Heart left ventricle (tissue), 16 donors: ENCODE measurements around the gene DCP2. TPM values are rescaled to one million over a fixed set of nuclear protein-coding genes. Genes with fewer than 3 reads are reported as not detected.

Source experiments
- ATAC-seq, 4 donors: fragments of 200-7000 bp; cut with Tn5 transposase; one replicate each; pipeline ENCODE4 v1.9.1; 2020 to 2022; ENCODE audit warnings: moderate library complexity in 4 of 4, mild to moderate bottlenecking in 3 of 4, moderate number of reproducible peaks in 1 of 4
- DNase-seq, 5 donors: peaks; one replicate each; pipeline ENCODE4 v3.0.0-alpha.2; 2020
- H3K27ac ChIP-seq, 12 donors: fragments of 200-600 bp; sonication (generic) in 4 of 12; one replicate each; pipeline versions ENCODE4 v1.5.0 to v1.8.0; 2016 to 2022; ENCODE audit warnings: mild to moderate bottlenecking in 2 of 12
- H3K27me3 ChIP-seq, 9 donors: fragments of 200-600 bp; sonication (generic) in 2 of 9; one replicate each; pipeline versions ENCODE4 v1.5.1 to v1.8.0; 2016 to 2022; ENCODE audit warnings: mild to moderate bottlenecking in 3 of 9
- H3K36me3 ChIP-seq, 9 donors: fragments of 200-600 bp; sonication (generic) in 2 of 9; one replicate each; pipeline versions ENCODE4 v1.5.0 to v1.8.0; 2018 to 2022; ENCODE audit warnings: mild to moderate bottlenecking in 2 of 9
- H3K4me1 ChIP-seq, 12 donors: fragments of 200-600 bp; sonication (generic) in 4 of 12; one replicate each; pipeline versions ENCODE4 v1.5.0 to v1.8.0; 2016 to 2022; ENCODE audit warnings: mild to moderate bottlenecking in 3 of 12
- H3K4me3 ChIP-seq, 12 donors: fragments of 200-600 bp; sonication (generic) in 4 of 12; one replicate each; pipeline versions ENCODE4 v1.5.0 to v1.8.0; 2017 to 2022; ENCODE audit warnings: mild to moderate bottlenecking in 9 of 12, moderate library complexity in 4 of 12
- H3K9me3 ChIP-seq, 12 donors: fragments of 200-600 bp; sonication (generic) in 4 of 12; one replicate each; pipeline versions ENCODE4 v1.5.0 to v1.8.0; 2016 to 2022; ENCODE audit warnings: mild to moderate bottlenecking in 1 of 12
- CTCF ChIP-seq, 12 donors: fragments of 200-600 bp; sonication (generic) in 4 of 12; IDR thresholded peaks; one replicate each; pipeline versions ENCODE4 v1.5.0 to v1.8.0; 2018 to 2022; ENCODE audit warnings: antibody characterized with exemption in 12 of 12, mild to moderate bottlenecking in 5 of 12
- POLR2A ChIP-seq, 2 donors: fragments of 450-650 bp; IDR thresholded peaks; one replicate each; pipeline ENCODE4 v1.6.1; 2017; ENCODE audit warnings: antibody characterized with exemption in 2 of 2, mild to moderate bottlenecking in 2 of 2, moderate library complexity in 2 of 2
- WGBS, 4 donors: extraction: QIAGEN DNeasy Blood & Tissue Kit in 2 of 4; methylation state at CpG; one replicate each; pipeline versions ENCODE4 v1.1.5 to v1.1.7; 2013 to 2018; 5-methylcytosine and 5-hydroxymethylcytosine counted together
- intact Hi-C, 10 donors: fragments of 100-400 bp; cut with DNase I; formaldehyde crosslinking; loops; one replicate each; pipeline versions ENCODE4 v1.11.1 to v1.14.2; 2022
- polyA plus RNA-seq, 2 donors: library from polyadenylated mRNA; stranded (reverse); fragments of 200-250 nt; gene quantifications; one replicate each; pipeline ENCODE4 v1.2.3, GENCODE V29; 2013
- total RNA-seq, 9 donors: library from RNA; depleted of rRNA in 2 of 9; stranded (reverse); fragments of >200 nt in 2 of 9; fragmentation: NEBNext Ultra II Directional in 3 of 9; extraction: Animal tissue kit (Norgen Biotek cat#: 25700) in 3 of 9; gene quantifications; one replicate each; pipeline versions ENCODE4 v1.1.0 to v1.2.4, GENCODE V29; 2016 to 2023
- donor health status: ischemic (EF 13 %, LVEDD 7.1; RV severe dilation, severe dysfunction).
- donor health status: healthy with polysubstance abuse.
- donor health status: DM: no; HTN: yes; CAD: no.
- donor health status: DM: no; HTN: no; CAD: no.
- donor health status: ischemic (EF 25% LVEDD 6.9; RV normal size, moderate dysfunction).
- donor health status: ischemic (EF 25% LVEDD 5.7; RV mildly dilated, moderate dysfunction).
- donor health status: healthy.
- donor health status: DM: yes; HTN: yes; CAD: no.
- donor health status: ischemic (EF 35%, LVEDD 5.7; RV mildly dilated, moderate dysfunction).
- donor health status: nonischemic (EF 11% LVEDD 7.7; RV severe dilation, severe dysfunction).
- donor health status: DM: yes; HTN: yes; CAD: no.
- donor health status: PGD.
- donor health status: ischemic (EF 29% LVEDD 5.4; RV normal size, mild dysfunction).
- donor health status: nonischemic (EF 23%, LVEDD 6.1; RV moderate dilation, normal function).

DCP2 gene
- total and polyA plus RNA-seq, 11 donors: 3.4 to 36.0 (median 16.0) TPM

DNA sequence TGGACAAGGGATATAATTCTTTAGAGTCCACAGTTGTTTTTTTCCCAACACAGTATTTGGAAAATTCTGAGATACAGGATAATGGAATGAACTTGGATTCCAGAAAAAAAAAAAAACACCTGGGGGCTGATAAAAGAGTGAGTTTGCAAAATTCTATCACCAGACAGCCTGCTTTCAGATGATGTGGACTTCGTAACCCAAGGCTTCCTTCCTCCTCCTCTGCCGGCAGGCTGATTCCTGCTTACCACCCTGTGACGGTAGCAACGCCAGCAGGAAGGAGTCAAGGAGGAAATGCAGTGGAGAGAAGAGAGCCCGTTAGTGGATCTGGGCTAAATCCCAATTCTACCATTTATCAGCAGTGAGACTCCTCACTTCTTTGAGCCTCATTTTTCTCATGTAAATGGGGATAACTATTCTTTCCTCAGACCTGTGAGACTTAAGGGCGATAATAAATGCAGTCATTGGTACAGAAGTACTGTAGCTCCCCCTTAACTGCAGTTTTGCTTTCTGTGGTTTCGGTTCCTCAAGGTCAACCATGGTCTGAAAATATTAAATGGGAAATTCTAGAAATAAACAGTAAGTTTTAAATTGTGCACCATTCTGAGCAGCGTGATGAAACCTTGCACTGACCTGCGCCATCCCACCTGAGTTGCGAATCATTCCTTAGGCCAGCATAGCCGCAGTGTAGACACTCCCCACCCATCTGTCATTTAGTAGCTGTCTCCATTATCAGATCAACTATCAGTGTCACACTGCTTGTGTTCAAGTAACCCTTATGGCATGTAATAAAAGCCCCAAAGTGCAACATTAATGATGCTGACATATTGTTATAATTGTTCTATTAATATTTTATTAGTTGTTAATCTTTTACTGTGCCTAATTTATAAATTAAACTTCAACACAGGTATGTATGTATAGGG is 71.4 kb downstream of the DCP2 start:
- 72 to 78% (median 75%) methylated on average over 11 of the region's 11 CpGs for WGBS, 4 donors
- Histone ChIP-seq H3K4me3 (peak overlapping the region in 1 of 12 donors; percentile 21), H3K4me1 (peaks cover 0 to 62% (median 23%) of the 10 kb centered on the region in 12 donors), H3K27me3 (no peaks in the 10 kb centered on the region), H3K27ac (peak overlapping the region in 3 of 12 donors; percentile 25 to 83 (median 36)), H3K9me3 (no peaks in the 10 kb centered on the region), H3K36me3 (peaks cover 0 to 62% (median 35%) of the 10 kb centered on the region in 9 donors)
- intact Hi-C loops: loop anchor here in 1 of 10 donors (10.0 kb wide), 1 partner anchor 247 kb away; no protein-coding TSS in a partner anchor
- DNase-seq (peak in 2 of 5 donors; percentile 37 to 49), ATAC-seq (peak in 1 of 4 donors; percentile 34)
- no peak for TF ChIP-seq CTCF (IDR thresholded peaks at IDR 0.05)
- TF ChIP-seq POLR2A (IDR thresholded peaks at IDR 0.05): no peak

GRCh38 chr5:113048931-113049330 is 72.3 kb downstream of the DCP2 start:
- no peaks in the 10 kb centered on the region for H3K27me3 ChIP-seq
- H3K4me3 ChIP-seq: no peak overlapping the region
- WGBS, 4 donors: 93 to 96% (median 95%) methylated on average over 10 of the region's 10 CpGs
- no peak for TF ChIP-seq POLR2A (IDR thresholded peaks at IDR 0.05)
- TF ChIP-seq CTCF (IDR thresholded peaks at IDR 0.05): no peak
- H3K9me3 ChIP-seq: no peaks in the 10 kb centered on the region
- intact Hi-C loops: loop anchor here in 1 of 10 donors (10.0 kb wide), 1 partner anchor 246 kb away; no protein-coding TSS in a partner anchor
- peaks cover 0 to 67% (median 37%) of the 10 kb centered on the region in 9 donors for H3K36me3 ChIP-seq
- no peak for DNase-seq
- no peak for ATAC-seq
- H3K4me1 ChIP-seq: peaks cover 0 to 59% (median 14%) of the 10 kb centered on the region in 12 donors
- H3K27ac ChIP-seq: no peak overlapping the region

- ATAC-seq: peak; percentile 23 to 64 (median 57)
- no peaks in the 10 kb centered on the region for H3K9me3 ChIP-seq
- H3K4me1 ChIP-seq: peaks cover 0 to 59% (median 11%) of the 10 kb centered on the region in 12 donors
- peak in 1 of 5 donors; percentile 36 for DNase-seq
- peaks cover 0 to 74% (median 41%) of the 10 kb centered on the region in 9 donors for H3K36me3 ChIP-seq
- TF ChIP-seq POLR2A (IDR thresholded peaks at IDR 0.05) (no peak), CTCF (IDR thresholded peaks at IDR 0.05) (no peak)
- peak overlapping the region in 6 of 12 donors; percentile 33 to 87 (median 46) for H3K27ac ChIP-seq
- no peaks in the 10 kb centered on the region for H3K27me3 ChIP-seq
- WGBS, 4 donors: 37 to 50% (median 41%) methylated on average over 9 of the region's 9 CpGs
- H3K4me3 ChIP-seq: no peak overlapping the region
- intact Hi-C loops: loop anchor here in 2 of 10 donors (5.0 kb wide), 2 partner anchors 276 to 281 kb away; no protein-coding TSS in a partner anchor
These were observed 74.3 kb downstream of the DCP2 start for GRCh38 chr5:113050721-113051382.
